Cardiac muscle cell (in vitro differentiated cells and primary cell): Measurements from ENCODE around the gene CELF2. TPM values are rescaled to one million over a fixed set of nuclear protein-coding genes. Genes with fewer than 3 reads are reported as not detected.

Experiments used
- DNase-seq, 2 donors: peaks; one replicate each; pipeline versions ENCODE4 v3.0.0 to v3.0.0-alpha.2; 2010 to 2017; ENCODE audit warnings: low read depth in 1 of 2, low spot score in 1 of 2
- H3K27ac ChIP-seq: fragments of 200-600 bp; sonication (generic); 2 replicates; pipeline ENCODE4 v1.5.1; 2016
- H3K27me3 ChIP-seq: fragments of 200-600 bp; sonication (generic); 2 replicates; pipeline ENCODE4 v1.6.0; 2016; ENCODE audit warnings: control low read depth
- H3K36me3 ChIP-seq: fragments of 200-600 bp; sonication (generic); 2 replicates; pipeline ENCODE4 v1.5.1; 2016; ENCODE audit warnings: control low read depth
- H3K4me1 ChIP-seq: fragments of 200-600 bp; sonication (generic); 2 replicates; pipeline ENCODE4 v1.8.1; 2017; ENCODE audit warnings: low read depth, mild to moderate bottlenecking, mixed run types
- H3K4me3 ChIP-seq: fragments of 200-600 bp; sonication (generic); 2 replicates; pipeline ENCODE4 v1.5.1; 2016; ENCODE audit warnings: mild to moderate bottlenecking
- H3K9me3 ChIP-seq: fragments of 200-600 bp; sonication (generic); 2 replicates; pipeline ENCODE4 v1.5.1; 2017; ENCODE audit warnings: low read depth, mild to moderate bottlenecking, control low read depth
- polyA plus RNA-seq: library from polyadenylated mRNA; unstranded; fragments of >200 nt; fragmentation: Nextera tagmentation; extraction: Ambion mirVana; gene quantifications from 2 replicates; pipeline ENCODE4 v1.2.1, GENCODE V29; 2016
- total RNA-seq: library from RNA; depleted of rRNA; stranded (reverse); fragments of >200 nt; gene quantifications from 2 replicates; pipeline ENCODE4 v1.2.3, GENCODE V29; 2016
- TF ChIP-seq, protein P1 (sequence below): IDR thresholded peaks from 2 replicates; pipeline ENCODE4 v1.5.1; 2012; ENCODE audit warnings: low read depth, mild to moderate bottlenecking, low read length

CELF2 gene
- total and polyA plus RNA-seq, 2 experiments from 2014 or later, result 66.9 to 82.7 TPM

GRCh38 chr10:11234857-11235531, 217.3 kb downstream of the CELF2 start:
- H3K9me3 ChIP-seq, result no peaks in the 10 kb centered on the region
- TF ChIP-seq, protein P1, sequence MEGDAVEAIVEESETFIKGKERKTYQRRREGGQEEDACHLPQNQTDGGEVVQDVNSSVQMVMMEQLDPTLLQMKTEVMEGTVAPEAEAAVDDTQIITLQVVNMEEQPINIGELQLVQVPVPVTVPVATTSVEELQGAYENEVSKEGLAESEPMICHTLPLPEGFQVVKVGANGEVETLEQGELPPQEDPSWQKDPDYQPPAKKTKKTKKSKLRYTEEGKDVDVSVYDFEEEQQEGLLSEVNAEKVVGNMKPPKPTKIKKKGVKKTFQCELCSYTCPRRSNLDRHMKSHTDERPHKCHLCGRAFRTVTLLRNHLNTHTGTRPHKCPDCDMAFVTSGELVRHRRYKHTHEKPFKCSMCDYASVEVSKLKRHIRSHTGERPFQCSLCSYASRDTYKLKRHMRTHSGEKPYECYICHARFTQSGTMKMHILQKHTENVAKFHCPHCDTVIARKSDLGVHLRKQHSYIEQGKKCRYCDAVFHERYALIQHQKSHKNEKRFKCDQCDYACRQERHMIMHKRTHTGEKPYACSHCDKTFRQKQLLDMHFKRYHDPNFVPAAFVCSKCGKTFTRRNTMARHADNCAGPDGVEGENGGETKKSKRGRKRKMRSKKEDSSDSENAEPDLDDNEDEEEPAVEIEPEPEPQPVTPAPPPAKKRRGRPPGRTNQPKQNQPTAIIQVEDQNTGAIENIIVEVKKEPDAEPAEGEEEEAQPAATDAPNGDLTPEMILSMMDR, result no peak

DNA sequence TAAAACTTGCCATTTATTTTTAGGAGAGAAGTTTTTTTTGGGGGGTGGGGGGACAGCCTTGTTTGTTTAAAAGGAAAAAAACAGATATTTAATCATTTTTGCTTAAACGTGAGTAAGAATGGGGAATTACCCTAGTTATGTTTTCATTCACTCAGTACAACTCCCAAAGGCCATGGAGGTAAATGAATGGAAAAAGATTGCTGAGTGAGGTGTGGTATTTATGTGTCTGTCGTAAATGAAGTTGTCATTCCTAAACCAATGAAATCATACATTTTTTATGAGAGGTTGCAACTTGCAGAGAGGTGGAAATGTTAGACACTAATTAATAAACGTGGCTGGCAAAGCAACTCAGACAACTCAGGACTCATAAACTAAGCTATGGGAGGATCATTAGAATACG, 218.1 kb downstream of the CELF2 start:
- no peak for DNase-seq

More at GRCh38 chr10:11234857-11235531, 217.3 kb downstream of the CELF2 start:
- no peak overlapping the region for H3K27ac ChIP-seq
- H3K4me1 ChIP-seq, result peaks cover 17% of the 10 kb centered on the region
- H3K27me3 ChIP-seq, result no peaks in the 10 kb centered on the region
- no peaks in the 10 kb centered on the region for H3K36me3 ChIP-seq
- H3K4me3 ChIP-seq, result no peak overlapping the region
- DNase-seq, result no peak

DNA sequence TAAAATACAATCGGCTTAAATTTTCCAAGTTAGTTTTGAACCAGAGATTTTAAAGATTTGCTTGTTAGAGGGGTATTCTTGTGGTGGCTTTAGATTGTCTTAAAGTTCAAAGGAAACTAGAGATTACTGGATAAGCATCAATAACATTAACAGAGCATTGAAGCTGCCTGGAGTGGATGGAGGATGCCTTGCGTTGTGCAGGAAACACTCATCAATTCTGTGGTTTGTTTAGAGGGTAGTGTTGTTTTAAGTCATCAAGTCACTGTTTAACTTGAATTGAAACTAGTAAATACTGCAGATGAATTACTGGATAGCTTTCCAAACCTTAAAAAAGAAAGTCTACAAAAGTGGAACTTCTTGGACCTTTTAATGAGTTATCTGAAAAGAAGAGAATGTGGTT, 218.6 kb downstream of the CELF2 start:
- no peaks in the 10 kb centered on the region for H3K27me3 ChIP-seq
- TF ChIP-seq, protein P1, result no peak
- no peak for DNase-seq
- H3K36me3 ChIP-seq, result no peaks in the 10 kb centered on the region
- H3K4me3 ChIP-seq, result no peak overlapping the region
- no peak overlapping the region for H3K27ac ChIP-seq
- peaks cover 13% of the 10 kb centered on the region for H3K4me1 ChIP-seq
- H3K9me3 ChIP-seq, result no peaks in the 10 kb centered on the region

More for the DNA sequence above, 218.1 kb downstream of the CELF2 start:
- Histone ChIP-seq H3K36me3 (no peaks in the 10 kb centered on the region), H3K27ac (no peak overlapping the region), H3K9me3 (no peaks in the 10 kb centered on the region), H3K4me3 (no peak overlapping the region), H3K27me3 (no peaks in the 10 kb centered on the region), H3K4me1 (peaks cover 13% of the 10 kb centered on the region)
- TF ChIP-seq, protein P1, result no peak

- TF ChIP-seq, protein P1, result no peak
- no peaks in the 10 kb centered on the region for H3K27me3 ChIP-seq
- H3K4me1 ChIP-seq, result peaks cover 14% of the 10 kb centered on the region
- H3K27ac ChIP-seq, result no peak overlapping the region
- DNase-seq, result no peak
- H3K36me3 ChIP-seq, result no peaks in the 10 kb centered on the region
- H3K4me3 ChIP-seq, result no peak overlapping the region
- no peaks in the 10 kb centered on the region for H3K9me3 ChIP-seq
Observed at GRCh38 chr10:11237571-11237970, 219.9 kb downstream of the CELF2 start.

DNA sequence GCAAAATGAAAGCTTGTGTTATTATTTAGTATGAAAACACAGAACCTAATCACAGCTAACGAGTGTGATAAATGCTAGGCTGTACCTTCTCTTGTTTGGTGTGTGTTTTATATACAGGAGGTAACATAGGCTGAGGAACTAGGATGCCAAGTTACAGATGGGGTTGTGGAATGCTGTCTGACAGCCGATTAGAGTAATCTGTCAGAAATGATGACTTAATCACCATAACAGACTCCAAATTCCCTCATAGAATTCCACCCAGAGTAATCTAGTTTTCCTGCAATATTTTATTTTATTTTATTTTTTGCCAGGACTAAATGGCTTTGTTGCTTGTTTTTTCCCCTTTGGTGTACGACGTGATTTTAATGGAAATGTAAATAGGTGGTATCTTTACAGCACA, 221.2 kb downstream of the CELF2 start:
- Histone ChIP-seq H3K9me3 (no peaks in the 10 kb centered on the region), H3K4me3 (no peak overlapping the region), H3K27ac (no peak overlapping the region), H3K4me1 (peaks cover 14% of the 10 kb centered on the region), H3K36me3 (no peaks in the 10 kb centered on the region), H3K27me3 (no peaks in the 10 kb centered on the region)
- DNase-seq, result no peak
- TF ChIP-seq, protein P1, result no peak

GRCh38 chr10:11240641-11241040, 223.0 kb downstream of the CELF2 start:
- peaks cover 7% of the 10 kb centered on the region for H3K4me1 ChIP-seq
- no peaks in the 10 kb centered on the region for H3K27me3 ChIP-seq
- H3K27ac ChIP-seq, result no peak overlapping the region
- no peak overlapping the region for H3K4me3 ChIP-seq
- TF ChIP-seq, protein P1, result no peak
- H3K36me3 ChIP-seq, result no peaks in the 10 kb centered on the region
- no peak for DNase-seq
- no peaks in the 10 kb centered on the region for H3K9me3 ChIP-seq
